IgD-negative memory B cell (primary cell): ENCODE measurements around the gene SORCS3. TPM values are rescaled to one million over a fixed set of nuclear protein-coding genes. Genes with fewer than 3 reads are reported as not detected.
"Not testable (repeated sequence)": the region's sequence is repeated elsewhere in the genome, so short reads cannot be mapped to it uniquely, and the experiment has no call there.

Experiments used
- H3K27ac Mint-ChIP-seq, 3 donors: one replicate each; pipeline ENCODE4 v1.8.0; 2020 to 2022; ENCODE audit warnings: mild to moderate bottlenecking in 3 of 3, mixed read lengths in 3 of 3, moderate library complexity in 1 of 3
- H3K27me3 Mint-ChIP-seq: one replicate; pipeline ENCODE4 v1.8.0; 2021; ENCODE audit warnings: mixed read lengths
- H3K36me3 Mint-ChIP-seq: one replicate; pipeline ENCODE4 v1.8.0; 2020; ENCODE audit warnings: mild to moderate bottlenecking, mixed read lengths
- H3K4me1 Mint-ChIP-seq, 3 donors: one replicate each; pipeline ENCODE4 v1.8.0; 2020 to 2022; ENCODE audit warnings: mixed read lengths in 3 of 3, mild to moderate bottlenecking in 1 of 3
- H3K4me3 Mint-ChIP-seq, 4 donors: one replicate each; pipeline ENCODE4 v1.8.0; 2020 to 2022; ENCODE audit warnings: mild to moderate bottlenecking in 4 of 4, mixed read lengths in 4 of 4, moderate library complexity in 3 of 4
- H3K9me3 Mint-ChIP-seq, 3 donors: one replicate each; pipeline ENCODE4 v1.8.0; 2020 to 2021; ENCODE audit warnings: mixed read lengths in 3 of 3, mild to moderate bottlenecking in 1 of 3
- polyA plus RNA-seq: library from polyadenylated mRNA; unstranded; fragments of 300-500 nt; fragmentation: Illumina TruSeq; gene quantifications from one replicate; pipeline ENCODE4 v1.2.3, GENCODE V29; 2021

Gene SORCS3
- polyA plus RNA-seq, 1 donor from 2014 or later = not detected

GRCh38 chr10:104694074-104694473 is 53.0 kb downstream of the SORCS3 start:
- Mint-ChIP-seq H3K9me3 (peaks cover 0 to 2% (median 0%) of the 10 kb centered on the region in 3 donors), H3K4me3 (no peak overlapping the region), H3K27ac (no peak overlapping the region), H3K36me3 (no peaks in the 10 kb centered on the region), H3K27me3 (peaks cover 5% of the 10 kb centered on the region), H3K4me1 (no peaks in the 10 kb centered on the region)

DNA sequence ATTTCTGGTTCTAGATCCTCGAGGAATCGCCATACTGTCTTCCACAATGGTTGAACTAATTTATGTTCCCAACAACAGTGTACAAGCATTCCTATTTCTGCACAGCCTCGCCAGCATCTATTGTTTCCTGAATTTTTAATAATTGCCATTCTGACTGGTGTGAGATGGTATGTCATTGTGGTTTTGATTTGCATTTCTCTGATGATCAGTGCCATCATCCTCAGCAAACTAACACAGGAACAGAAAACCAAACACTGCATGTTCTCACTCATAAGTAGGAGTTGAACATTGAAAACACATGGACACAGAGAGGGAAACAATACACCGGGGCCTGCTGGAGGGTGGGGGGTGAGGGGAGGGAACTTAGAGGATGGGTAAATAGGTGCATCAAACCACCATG is 62.2 kb downstream of the SORCS3 start:
- not testable (repeated sequence) for H3K4me3 Mint-ChIP-seq, H3K9me3 Mint-ChIP-seq, H3K27me3 Mint-ChIP-seq, H3K4me1 Mint-ChIP-seq, H3K27ac Mint-ChIP-seq, H3K36me3 Mint-ChIP-seq

DNA sequence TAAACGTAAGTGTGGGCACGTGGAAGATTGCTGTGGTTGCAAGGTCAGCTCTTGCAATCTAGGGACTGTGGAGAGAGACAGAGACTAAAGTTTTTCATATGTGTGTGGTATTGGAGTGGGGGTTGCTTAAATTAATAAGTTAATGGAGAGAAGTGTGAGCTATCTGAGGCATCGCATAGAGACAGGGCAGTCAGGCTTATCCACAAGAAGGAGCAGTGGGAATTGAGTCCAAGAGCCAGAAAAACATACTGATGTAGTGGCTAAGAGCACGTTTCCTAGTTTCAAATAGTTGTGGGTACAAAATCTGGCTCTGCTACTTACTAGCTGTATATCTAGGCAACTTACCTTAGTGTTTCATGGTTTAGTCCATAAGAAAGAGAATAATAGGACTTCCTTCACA is 65.8 kb downstream of the SORCS3 start:
- Mint-ChIP-seq H3K9me3 (peaks cover 0 to 4% (median 0%) of the 10 kb centered on the region in 3 donors), H3K27ac (no peak overlapping the region), H3K27me3 (no peaks in the 10 kb centered on the region), H3K4me1 (no peaks in the 10 kb centered on the region), H3K36me3 (no peaks in the 10 kb centered on the region), H3K4me3 (no peak overlapping the region)

DNA sequence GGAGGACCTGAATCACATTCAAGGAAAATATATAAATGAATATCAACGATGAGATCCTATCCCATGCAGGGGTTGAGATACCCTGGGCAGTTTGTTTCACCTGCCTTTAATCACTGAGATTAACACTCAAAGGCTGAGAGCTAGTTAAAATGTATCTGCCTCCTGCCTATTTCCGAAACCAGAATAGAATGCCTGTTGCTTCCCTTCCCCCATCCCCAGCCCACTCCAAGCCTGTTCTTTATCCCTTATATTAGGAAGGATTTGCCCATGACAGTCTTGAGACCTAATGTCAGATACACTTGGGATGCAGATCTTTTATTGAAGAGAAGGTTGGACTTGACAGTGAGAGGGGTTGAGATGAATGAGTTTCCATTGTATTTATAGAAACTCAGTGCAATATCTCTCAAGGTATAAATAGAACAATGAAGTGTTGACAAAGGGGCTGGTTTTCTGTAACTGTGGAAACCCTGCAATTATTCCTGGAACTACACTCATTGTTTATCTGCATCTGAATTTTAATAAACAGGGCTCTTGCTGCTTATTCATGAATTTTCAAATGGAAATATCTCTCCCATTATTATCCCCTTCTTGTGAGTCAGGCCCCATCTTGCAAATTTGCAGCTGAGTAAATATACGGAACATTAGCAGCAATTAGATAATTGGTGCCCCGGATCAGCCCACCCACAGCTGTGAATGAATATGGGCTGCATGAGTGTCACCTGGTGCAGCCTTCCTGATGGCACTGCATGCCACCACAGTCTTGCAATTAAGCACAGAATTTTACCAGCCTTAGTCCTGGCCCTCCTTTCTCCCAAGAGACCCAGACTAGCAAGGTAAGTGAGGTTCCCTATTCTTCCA is 66.7 kb downstream of the SORCS3 start:
- Mint-ChIP-seq H3K4me3 (no peak overlapping the region), H3K36me3 (no peaks in the 10 kb centered on the region), H3K9me3 (peaks cover 0 to 4% (median 0%) of the 10 kb centered on the region in 3 donors)

DNA sequence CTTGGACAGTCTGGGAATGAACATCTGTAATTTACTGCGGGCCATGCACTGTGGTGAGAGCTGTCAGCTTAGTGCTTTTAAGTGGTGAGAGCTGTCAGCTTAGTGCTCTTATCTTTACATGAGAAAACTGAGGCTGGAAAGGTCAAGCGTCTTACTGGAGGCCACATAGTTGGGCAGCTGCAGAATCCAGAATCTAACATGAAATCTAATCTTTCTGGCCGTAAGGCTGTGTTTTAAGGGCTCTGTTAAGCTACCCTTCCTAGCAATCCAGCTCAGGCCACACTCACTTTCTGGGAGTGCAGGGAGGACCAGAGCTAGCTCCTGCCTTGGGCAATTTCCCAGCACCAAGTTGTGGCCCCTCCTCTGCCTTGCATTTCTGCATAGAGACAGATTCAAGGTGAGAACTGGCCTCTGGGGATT is 70.2 kb downstream of the SORCS3 start:
- no peak overlapping the region for H3K4me3 Mint-ChIP-seq
- peaks cover 0 to 4% (median 2%) of the 10 kb centered on the region in 3 donors for H3K9me3 Mint-ChIP-seq
- H3K27ac Mint-ChIP-seq = peak overlapping the region in 1 of 3 donors; percentile 13
- no peaks in the 10 kb centered on the region for H3K4me1 Mint-ChIP-seq
- peaks cover 3% of the 10 kb centered on the region for H3K27me3 Mint-ChIP-seq
- no peaks in the 10 kb centered on the region for H3K36me3 Mint-ChIP-seq

More for the DNA sequence above, 66.7 kb downstream of the SORCS3 start:
- Mint-ChIP-seq H3K4me1 (no peaks in the 10 kb centered on the region), H3K27me3 (no peaks in the 10 kb centered on the region), H3K27ac (no peak overlapping the region)

- not testable (repeated sequence) for H3K4me3 Mint-ChIP-seq, H3K36me3 Mint-ChIP-seq, H3K9me3 Mint-ChIP-seq, H3K27ac Mint-ChIP-seq, H3K27me3 Mint-ChIP-seq, H3K4me1 Mint-ChIP-seq
Measured at GRCh38 chr10:104730593-104730992, 89.5 kb downstream of the SORCS3 start.

DNA sequence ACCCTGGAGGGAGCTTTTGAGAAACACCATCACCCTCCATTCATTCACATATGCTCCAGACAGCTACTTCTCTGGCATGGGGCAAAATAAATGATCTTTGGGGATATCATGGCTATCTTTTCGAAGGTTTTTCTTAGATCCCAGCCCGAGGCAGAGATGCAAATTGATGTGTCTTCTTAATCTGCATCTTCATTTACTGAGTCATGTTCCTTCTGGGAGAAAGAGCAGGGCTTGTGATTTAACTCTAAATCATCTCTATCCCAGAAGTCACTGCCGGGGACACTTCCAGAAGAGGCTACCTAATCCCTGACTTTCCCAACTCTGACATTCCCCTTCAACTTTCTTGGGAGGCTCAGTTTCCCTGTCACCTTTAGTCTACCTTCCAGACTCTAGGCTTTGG is 90.1 kb downstream of the SORCS3 start:
- no peak overlapping the region for H3K27ac Mint-ChIP-seq
- H3K4me3 Mint-ChIP-seq = no peak overlapping the region
- peaks cover 3% of the 10 kb centered on the region for H3K27me3 Mint-ChIP-seq
- no peaks in the 10 kb centered on the region for H3K9me3 Mint-ChIP-seq
- H3K4me1 Mint-ChIP-seq = no peaks in the 10 kb centered on the region
- no peaks in the 10 kb centered on the region for H3K36me3 Mint-ChIP-seq

DNA sequence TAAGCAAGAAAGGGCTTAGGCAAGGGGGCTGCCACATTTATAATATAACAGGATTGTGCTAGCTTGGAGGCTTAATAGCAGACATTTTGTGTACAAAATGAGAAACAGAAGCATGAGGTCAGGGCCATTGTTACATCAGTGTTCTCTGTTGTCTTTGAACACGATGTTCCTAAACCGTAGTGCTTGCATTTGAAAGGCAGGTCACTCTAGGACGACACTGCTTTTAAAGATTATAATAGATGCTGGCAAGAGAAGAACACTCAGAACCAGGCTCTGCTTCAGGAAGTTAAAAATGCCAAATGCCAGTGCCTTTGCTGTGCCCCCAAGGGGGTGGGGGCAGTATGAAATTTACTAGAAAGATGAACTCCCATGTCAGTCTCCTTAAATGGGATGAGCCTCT is 91.1 kb downstream of the SORCS3 start:
- Mint-ChIP-seq H3K4me1 (no peaks in the 10 kb centered on the region), H3K27ac (no peak overlapping the region), H3K9me3 (no peaks in the 10 kb centered on the region), H3K4me3 (no peak overlapping the region), H3K36me3 (no peaks in the 10 kb centered on the region), H3K27me3 (peaks cover 2% of the 10 kb centered on the region)

- no peaks in the 10 kb centered on the region for H3K36me3 Mint-ChIP-seq
- H3K27ac Mint-ChIP-seq = no peak overlapping the region
- no peaks in the 10 kb centered on the region for H3K9me3 Mint-ChIP-seq
- H3K4me3 Mint-ChIP-seq = no peak overlapping the region
- no peaks in the 10 kb centered on the region for H3K4me1 Mint-ChIP-seq
- H3K27me3 Mint-ChIP-seq = peaks cover 2% of the 10 kb centered on the region
Measured at GRCh38 chr10:104734433-104734832, 93.3 kb downstream of the SORCS3 start.

- Mint-ChIP-seq H3K27me3 (peaks cover 2% of the 10 kb centered on the region), H3K4me1 (no peaks in the 10 kb centered on the region), H3K36me3 (no peaks in the 10 kb centered on the region), H3K27ac (no peak overlapping the region), H3K9me3 (no peaks in the 10 kb centered on the region), H3K4me3 (no peak overlapping the region)
Measured at GRCh38 chr10:104735036-104735756, 94.1 kb downstream of the SORCS3 start.

DNA sequence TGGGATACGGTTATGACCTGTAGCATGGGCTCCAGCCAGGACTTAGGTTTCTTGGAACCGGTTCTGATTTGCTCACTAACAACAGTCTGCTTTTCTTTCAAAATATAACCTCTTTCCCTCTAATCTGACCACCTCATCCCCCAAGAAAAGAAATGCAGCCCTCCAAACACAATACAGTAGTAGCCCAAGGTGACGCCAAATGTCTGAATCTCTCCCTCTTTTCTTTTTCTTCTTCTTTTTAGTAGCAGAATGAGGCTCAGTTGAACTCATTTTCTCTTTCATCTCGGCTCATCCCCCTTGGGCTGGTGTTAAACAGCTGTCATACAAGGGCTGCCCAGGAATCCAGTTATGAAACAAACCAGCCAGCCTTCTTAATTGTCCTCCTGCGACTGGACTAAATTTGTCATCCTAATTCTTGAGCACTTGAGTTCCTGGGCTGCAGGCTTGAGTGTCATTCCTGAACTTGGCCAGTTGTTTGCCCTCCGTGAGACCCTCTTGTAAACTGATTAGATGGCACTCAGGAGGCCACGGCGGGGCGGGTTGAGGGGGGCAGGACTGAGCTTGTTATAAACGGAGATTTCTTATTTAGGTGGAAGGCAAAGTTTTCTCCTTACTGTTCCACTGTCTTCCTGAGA is 94.8 kb downstream of the SORCS3 start:
- Mint-ChIP-seq H3K9me3 (no peaks in the 10 kb centered on the region), H3K27me3 (peaks cover 2% of the 10 kb centered on the region), H3K4me3 (no peak overlapping the region), H3K27ac (no peak overlapping the region), H3K36me3 (no peaks in the 10 kb centered on the region), H3K4me1 (no peaks in the 10 kb centered on the region)

DNA sequence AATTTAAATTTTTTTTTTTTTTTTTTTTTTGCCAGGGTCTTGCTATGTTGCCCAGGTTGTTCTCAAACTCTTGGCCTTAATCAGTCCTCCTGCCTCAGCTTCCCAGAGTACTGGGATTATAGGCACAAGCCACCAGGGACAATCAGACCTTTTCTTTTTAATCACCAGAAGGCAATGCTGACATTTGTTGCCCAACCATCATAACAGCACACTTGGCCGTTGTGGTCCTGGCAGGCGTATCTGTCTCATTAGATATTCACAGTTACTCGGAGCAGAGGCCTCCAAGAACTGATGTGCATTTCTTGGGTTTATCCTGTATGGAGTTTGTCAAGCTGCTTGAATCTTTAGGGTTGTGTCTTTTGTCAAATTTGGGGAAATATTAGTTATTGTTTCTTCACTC is 100.0 kb downstream of the SORCS3 start:
- Mint-ChIP-seq H3K9me3 (peaks cover 0 to 1% (median 0%) of the 10 kb centered on the region in 3 donors), H3K4me1 (no peaks in the 10 kb centered on the region), H3K36me3 (no peaks in the 10 kb centered on the region), H3K27me3 (peaks cover 2% of the 10 kb centered on the region), H3K27ac (no peak overlapping the region), H3K4me3 (no peak overlapping the region)

GRCh38 chr10:104744052-104744451 is 103.0 kb downstream of the SORCS3 start:
- no peak overlapping the region for H3K4me3 Mint-ChIP-seq
- H3K27ac Mint-ChIP-seq = no peak overlapping the region
- peaks cover 5% of the 10 kb centered on the region for H3K27me3 Mint-ChIP-seq
- no peaks in the 10 kb centered on the region for H3K36me3 Mint-ChIP-seq
- no peaks in the 10 kb centered on the region for H3K4me1 Mint-ChIP-seq
- H3K9me3 Mint-ChIP-seq = peaks cover 0 to 3% (median 0%) of the 10 kb centered on the region in 3 donors

DNA sequence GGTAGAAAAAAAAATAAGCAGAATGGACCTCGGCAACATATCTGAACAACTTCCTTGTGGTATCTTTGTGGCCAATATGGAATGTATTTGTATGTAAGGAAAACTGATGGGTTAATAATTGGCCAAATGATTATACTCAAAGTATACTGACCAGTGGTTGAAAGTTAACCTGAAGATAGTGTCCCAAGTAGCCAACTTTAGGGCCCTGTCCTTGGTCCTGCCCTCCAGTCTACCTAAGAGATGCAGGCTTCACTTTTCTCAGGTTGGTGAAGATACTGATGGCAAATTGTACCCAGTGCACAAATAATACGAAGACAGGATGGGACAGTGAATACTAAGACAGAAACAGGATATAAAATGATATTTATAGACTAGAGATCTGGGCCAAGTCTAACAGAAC is 109.2 kb downstream of the SORCS3 start:
- peaks cover 3% of the 10 kb centered on the region for H3K27me3 Mint-ChIP-seq
- H3K4me3 Mint-ChIP-seq = no peak overlapping the region
- H3K27ac Mint-ChIP-seq = no peak overlapping the region
- H3K9me3 Mint-ChIP-seq = peaks cover 0 to 3% (median 0%) of the 10 kb centered on the region in 3 donors
- no peaks in the 10 kb centered on the region for H3K36me3 Mint-ChIP-seq
- no peaks in the 10 kb centered on the region for H3K4me1 Mint-ChIP-seq

DNA sequence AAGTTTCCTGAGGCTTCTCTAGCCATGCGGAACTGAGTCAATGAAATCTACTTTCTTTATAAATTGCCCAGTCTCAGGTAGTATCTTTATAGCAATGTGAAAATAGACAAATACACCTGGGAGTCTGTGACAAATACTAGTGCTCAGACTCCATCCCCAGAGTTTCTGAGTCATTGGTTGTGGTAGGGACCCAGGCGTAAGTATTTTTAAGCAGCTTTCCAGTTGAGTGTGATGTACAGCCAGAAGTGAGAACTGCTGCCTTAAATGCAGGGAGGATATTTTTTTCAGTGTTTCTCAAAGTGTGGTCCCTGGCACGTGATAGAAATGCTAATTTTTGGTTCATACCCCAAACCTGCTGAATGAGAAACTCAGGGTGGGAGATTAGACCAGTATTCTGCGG is 121.7 kb downstream of the SORCS3 start:
- Mint-ChIP-seq H3K9me3 (peaks cover 0 to 1% (median 0%) of the 10 kb centered on the region in 3 donors), H3K4me1 (no peaks in the 10 kb centered on the region), H3K27ac (no peak overlapping the region), H3K4me3 (no peak overlapping the region), H3K36me3 (no peaks in the 10 kb centered on the region), H3K27me3 (no peaks in the 10 kb centered on the region)
